Vagina (tissue), 2 donors: ENCODE data around the gene CLASRP. TPM values are rescaled to one million over a fixed set of nuclear protein-coding genes. Genes with fewer than 3 reads are reported as not detected.

ENCODE experiments used
- DNase-seq, 2 donors: peaks; one replicate each; pipeline ENCODE4 v3.0.0-alpha.2; 2017; ENCODE audit errors: extremely low spot score in 2 of 2
- H3K27ac ChIP-seq: fragments of 200-600 bp; sonication (generic); one replicate; pipeline ENCODE4 v1.5.1; 2019
- H3K27me3 ChIP-seq: fragments of 200-600 bp; sonication (generic); one replicate; pipeline ENCODE4 v1.5.1; 2019
- H3K36me3 ChIP-seq, 2 donors: fragments of 200-600 bp; sonication (generic); one replicate each; pipeline ENCODE4 v1.5.1; 2017 to 2019
- H3K4me1 ChIP-seq: fragments of 200-600 bp; sonication (generic); one replicate; pipeline ENCODE4 v1.5.1; 2019
- H3K4me3 ChIP-seq, 2 donors: fragments of 200-600 bp; sonication (generic); 1 replicate in 1 of 2; 2 replicates in 1 of 2; pipeline ENCODE4 v1.5.1; 2016 to 2019
- H3K9me3 ChIP-seq: fragments of 200-600 bp; sonication (generic); one replicate; pipeline ENCODE4 v1.5.1; 2019
- POLR2A ChIP-seq, 2 donors: fragments of 450-650 bp; IDR thresholded peaks; one replicate each; pipeline ENCODE4 v1.6.1; 2017; ENCODE audit warnings: antibody characterized with exemption in 2 of 2, mild to moderate bottlenecking in 2 of 2, moderate library complexity in 2 of 2
- POLR2AphosphoS5 ChIP-seq, 2 donors: sonication (generic); formaldehyde crosslinking; IDR thresholded peaks; one replicate each; pipeline ENCODE4 v1.9.0; 2017; ENCODE audit warnings: antibody characterized with exemption in 2 of 2, mild to moderate bottlenecking in 2 of 2, low read depth in 1 of 2; ENCODE audit not compliant: insufficient read depth in 1 of 2
- intact Hi-C: fragments of 100-400 bp; cut with DNase I; formaldehyde crosslinking; loops from one replicate; pipeline ENCODE4 v1.15.1; 2023
- total RNA-seq: library from RNA; depleted of rRNA; stranded (reverse); fragments of >200 nt; gene quantifications from one replicate; pipeline ENCODE4 v1.2.3, GENCODE V29; 2016
- TF ChIP-seq, protein P1 (sequence below), 3 experiments: fragments of 450-650 bp in 2 of 3; fragments of 200-600 bp in 1 of 3; sonication (generic) in 1 of 3; IDR thresholded peaks; one replicate each; pipeline ENCODE4 v1.5.1; 2017 to 2019; ENCODE audit warnings: antibody characterized with exemption in 3 of 3, mild to moderate bottlenecking in 2 of 3, moderate library complexity in 2 of 3

The CLASRP gene
- total RNA-seq, 1 donor from 2014 or later, result 93.5 TPM

DNA sequence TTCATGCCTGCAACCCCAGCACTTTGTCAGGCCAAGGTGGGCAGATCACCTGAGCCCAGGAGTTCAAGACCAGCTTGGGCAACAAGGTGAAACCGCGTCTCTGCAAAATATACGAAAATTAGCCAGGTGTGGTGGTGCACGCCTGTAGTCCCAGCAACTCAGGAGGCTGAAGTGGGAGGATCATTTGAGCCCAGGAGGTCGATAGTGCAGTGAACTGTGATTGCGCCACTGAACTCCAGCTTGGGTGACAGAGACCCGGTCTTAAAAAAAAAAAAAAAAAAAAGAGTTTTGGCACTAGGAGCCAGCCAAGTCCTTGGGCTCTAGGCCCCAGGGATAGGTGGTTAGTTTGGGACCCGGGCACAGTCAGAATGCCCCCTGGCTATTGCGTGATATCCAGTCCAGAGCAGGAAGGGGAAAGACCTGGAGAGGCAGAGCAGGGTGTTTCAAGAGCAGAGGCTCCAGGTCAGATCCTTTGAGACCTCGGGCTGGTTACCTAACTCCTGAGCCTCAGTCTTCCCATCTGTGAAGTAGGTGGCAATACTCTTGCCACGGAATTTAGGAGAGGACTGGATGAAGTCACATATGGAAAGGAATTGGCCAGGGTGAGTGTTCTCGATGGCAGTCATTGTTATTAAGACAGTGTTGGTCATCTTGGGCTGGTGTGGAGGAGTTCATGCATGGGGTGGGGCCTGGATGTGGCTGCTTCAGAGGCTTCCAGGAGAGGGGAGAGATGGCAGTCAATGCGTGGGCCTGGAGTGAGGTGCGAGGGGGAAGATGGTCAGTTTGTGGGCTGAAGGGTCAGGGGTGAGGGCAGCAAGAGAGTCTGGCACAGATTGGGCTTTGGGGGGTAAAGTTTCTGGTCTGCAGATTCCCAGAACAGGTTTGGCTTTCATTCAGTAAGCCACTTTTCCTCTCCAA is 56.9 kb downstream of the CLASRP start:
- H3K36me3 ChIP-seq, result peaks cover 0 to under 1% of the 10 kb centered on the region in 2 donors
- no peak for DNase-seq
- H3K9me3 ChIP-seq, result no peaks in the 10 kb centered on the region
- no peak overlapping the region for H3K4me3 ChIP-seq
- no peaks in the 10 kb centered on the region for H3K27me3 ChIP-seq
- intact Hi-C loops, result no loop called here
- peaks cover 79% of the 10 kb centered on the region for H3K4me1 ChIP-seq
- TF ChIP-seq, protein P1, sequence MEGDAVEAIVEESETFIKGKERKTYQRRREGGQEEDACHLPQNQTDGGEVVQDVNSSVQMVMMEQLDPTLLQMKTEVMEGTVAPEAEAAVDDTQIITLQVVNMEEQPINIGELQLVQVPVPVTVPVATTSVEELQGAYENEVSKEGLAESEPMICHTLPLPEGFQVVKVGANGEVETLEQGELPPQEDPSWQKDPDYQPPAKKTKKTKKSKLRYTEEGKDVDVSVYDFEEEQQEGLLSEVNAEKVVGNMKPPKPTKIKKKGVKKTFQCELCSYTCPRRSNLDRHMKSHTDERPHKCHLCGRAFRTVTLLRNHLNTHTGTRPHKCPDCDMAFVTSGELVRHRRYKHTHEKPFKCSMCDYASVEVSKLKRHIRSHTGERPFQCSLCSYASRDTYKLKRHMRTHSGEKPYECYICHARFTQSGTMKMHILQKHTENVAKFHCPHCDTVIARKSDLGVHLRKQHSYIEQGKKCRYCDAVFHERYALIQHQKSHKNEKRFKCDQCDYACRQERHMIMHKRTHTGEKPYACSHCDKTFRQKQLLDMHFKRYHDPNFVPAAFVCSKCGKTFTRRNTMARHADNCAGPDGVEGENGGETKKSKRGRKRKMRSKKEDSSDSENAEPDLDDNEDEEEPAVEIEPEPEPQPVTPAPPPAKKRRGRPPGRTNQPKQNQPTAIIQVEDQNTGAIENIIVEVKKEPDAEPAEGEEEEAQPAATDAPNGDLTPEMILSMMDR (IDR thresholded peaks at IDR 0.05), result no peak
- no peak for TF ChIP-seq POLR2AphosphoS5 (IDR thresholded peaks at IDR 0.05; ENCODE audit: insufficient read depth in 1 of 2, low read depth in 1 of 2)
- no peak for TF ChIP-seq POLR2A (IDR thresholded peaks at IDR 0.05)
- H3K27ac ChIP-seq, result no peak overlapping the region

DNA sequence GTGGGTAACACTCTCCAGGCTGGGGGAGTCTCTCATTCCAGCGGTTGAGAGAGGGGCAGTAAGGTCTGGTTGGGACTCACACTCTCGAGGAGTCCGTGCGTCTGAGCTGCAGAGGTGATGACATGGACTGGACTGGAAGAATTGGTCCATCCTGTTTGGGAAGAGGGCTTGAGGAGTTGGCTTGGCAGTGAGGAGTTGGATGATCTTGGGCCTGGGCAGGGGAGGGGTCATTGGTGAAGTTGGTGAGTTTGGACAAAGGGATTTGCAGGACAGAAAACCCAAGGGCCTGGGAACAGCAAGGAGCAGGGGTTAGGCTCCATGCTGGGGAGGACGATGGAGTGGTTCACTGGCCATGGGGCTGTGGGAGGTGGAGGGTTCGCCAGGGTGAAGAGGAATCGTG is 57.9 kb downstream of the CLASRP start:
- TF ChIP-seq POLR2A (IDR thresholded peaks at IDR 0.05) (no peak), POLR2AphosphoS5 (IDR thresholded peaks at IDR 0.05; ENCODE audit: insufficient read depth in 1 of 2, low read depth in 1 of 2) (no peak)
- TF ChIP-seq, protein P1 (IDR thresholded peaks at IDR 0.05), result no peak
- Histone ChIP-seq H3K27me3 (no peaks in the 10 kb centered on the region), H3K4me1 (peaks cover 83% of the 10 kb centered on the region), H3K36me3 (no peaks in the 10 kb centered on the region), H3K9me3 (no peaks in the 10 kb centered on the region), H3K4me3 (no peak overlapping the region), H3K27ac (peak overlapping the region; percentile 88)
- intact Hi-C loops, result no loop called here
- DNase-seq, result no peak

DNA sequence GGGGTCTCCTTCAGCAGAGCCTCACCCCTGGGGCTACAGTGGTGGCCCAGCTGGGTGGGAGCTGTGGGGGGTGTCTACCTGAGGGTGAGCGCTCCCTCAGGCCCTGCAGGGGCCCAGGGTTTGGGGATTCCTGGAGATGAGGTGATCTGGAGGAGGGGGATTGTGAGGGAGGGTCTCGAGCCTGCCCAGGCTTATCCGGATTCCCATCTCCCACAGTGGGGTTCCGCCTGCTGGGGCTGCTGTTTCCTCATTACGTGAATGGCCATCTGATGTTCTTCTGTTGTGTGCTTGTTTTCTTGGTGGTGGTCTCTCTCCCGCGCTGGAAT is 58.6 kb downstream of the CLASRP start:
- no peak for DNase-seq
- no peak overlapping the region for H3K4me3 ChIP-seq
- no peaks in the 10 kb centered on the region for H3K27me3 ChIP-seq
- H3K4me1 ChIP-seq, result peaks cover 90% of the 10 kb centered on the region
- H3K27ac ChIP-seq, result peak overlapping the region; percentile 88
- intact Hi-C loops, result no loop called here
- no peaks in the 10 kb centered on the region for H3K9me3 ChIP-seq
- no peaks in the 10 kb centered on the region for H3K36me3 ChIP-seq
- TF ChIP-seq, protein P1 (IDR thresholded peaks at IDR 0.05), result no peak
- no peak for TF ChIP-seq POLR2AphosphoS5 (IDR thresholded peaks at IDR 0.05; ENCODE audit: insufficient read depth in 1 of 2, low read depth in 1 of 2)

DNA sequence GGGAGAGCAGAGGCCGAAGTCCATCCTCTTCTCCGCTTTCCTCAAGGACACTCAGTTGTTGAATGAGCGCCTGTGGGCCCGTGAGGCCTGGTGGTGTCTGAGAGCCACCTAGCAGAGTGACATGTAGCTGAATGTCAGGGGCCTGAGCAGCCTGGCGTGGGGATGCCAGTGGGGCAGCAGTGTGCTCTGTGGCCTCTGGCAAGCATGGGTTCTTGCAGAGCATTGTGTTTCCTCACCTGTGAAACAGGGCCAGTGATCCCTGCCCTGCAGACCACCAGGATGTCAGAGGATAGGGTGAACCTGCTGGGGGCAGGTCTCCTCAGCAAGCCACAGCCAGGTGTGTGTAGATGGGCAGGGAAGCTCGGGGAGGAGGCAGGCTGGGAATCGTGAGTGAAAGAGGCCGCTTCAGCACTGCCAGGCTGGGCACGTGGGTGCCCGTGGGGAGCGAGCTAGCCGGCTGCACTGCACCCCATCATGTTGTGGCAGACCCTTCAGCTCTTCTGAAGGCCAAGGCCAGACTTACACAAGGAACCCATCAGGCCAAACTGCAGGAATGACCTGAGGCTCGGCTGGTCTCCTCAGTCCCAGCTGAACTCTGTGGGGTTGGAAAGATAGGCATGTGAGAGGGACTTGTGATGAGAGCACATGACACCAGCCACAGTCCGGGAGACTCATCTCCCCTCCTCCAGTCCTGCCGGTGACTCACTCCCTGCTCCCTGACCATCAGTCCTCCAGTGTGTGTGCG is 59.1 kb downstream of the CLASRP start:
- peak overlapping the region; percentile 4 to 10 for H3K4me3 ChIP-seq
- H3K4me1 ChIP-seq, result peaks cover 96% of the 10 kb centered on the region
- no peaks in the 10 kb centered on the region for H3K36me3 ChIP-seq
- no peak for DNase-seq
- H3K9me3 ChIP-seq, result no peaks in the 10 kb centered on the region
- intact Hi-C loops, result no loop called here
- H3K27me3 ChIP-seq, result no peaks in the 10 kb centered on the region
- H3K27ac ChIP-seq, result peak overlapping the region; percentile 88
- TF ChIP-seq, protein P1 (IDR thresholded peaks at IDR 0.05), result no peak
- peak in 1 of 2 donors; percentile 43 for TF ChIP-seq POLR2AphosphoS5 (IDR thresholded peaks at IDR 0.05; ENCODE audit: insufficient read depth in 1 of 2, low read depth in 1 of 2)
- TF ChIP-seq POLR2A (IDR thresholded peaks at IDR 0.05), result no peak
